K562 (cell line): ENCODE results near the gene MEA1. TPM values are rescaled to one million over a fixed set of nuclear protein-coding genes. Genes with fewer than 3 reads are reported as not detected.

Experiments
- ATAC-seq: fragments of 200-7000 bp; cut with Tn5 transposase; 3 replicates; pipeline ENCODE4 v1.9.1; 2020; ENCODE audit warnings: moderate library complexity
- Bru-seq: library from RNA; stranded (reverse); fragments of 400-500 nt; gene quantifications from one replicate; lab custom pipeline; 2021; lab: Mats Ljungman, UMichigan
- BruChase-seq, 2 experiments: library from RNA; stranded (reverse); fragments of 400-500 nt; gene quantifications; one replicate each; lab custom pipeline; 2021; lab: Mats Ljungman, UMichigan
- BruUV-seq: library from RNA; stranded (reverse); fragments of 400-500 nt; replicated peaks from 2 replicates; lab custom pipeline; 2021; lab: Mats Ljungman, UMichigan
- CTCF ChIA-PET: fragments of 300-600 bp; formaldehyde crosslinking; extraction: SDS; loops from one replicate; lab custom pipeline; 2021; ENCODE audit warnings: low intra/inter-chr PET ratio; lab: Yijun Ruan, JAX
- POLR2A ChIA-PET: fragments of 300-600, 350-650 bp; sonication (Branson Sonifier 250); formaldehyde crosslinking; extraction: SDS; loops from one replicate; lab custom pipeline; 2021; ENCODE audit warnings: antibody characterized with exemption, inconsistent platforms; lab: Yijun Ruan, JAX
- DNase-seq, 4 experiments: peaks; one replicate each; pipeline versions ENCODE4 v3.0.0 to v3.0.0-alpha.2; 2011 to 2018; ENCODE audit warnings: low spot score in 3 of 4, mixed read lengths in 3 of 4; ENCODE audit errors: extremely low read depth in 1 of 4
- FAIRE-seq: peaks from 2 replicates; lab custom pipeline; 2011; peaks lifted over from hg19 to GRCh38; lab: Jason Lieb, UNC
- H2AFZ ChIP-seq: 2 replicates; pipeline ENCODE4 v1.6.0; 2011; ENCODE audit warnings: low read depth, low read length, control low read depth, inconsistent platforms
- H3K27ac ChIP-seq: fragments of 200-600 bp; 3 replicates; pipeline ENCODE4 v1.8.0; 2011; ENCODE audit warnings: low read depth, mild to moderate bottlenecking, control low read depth, inconsistent platforms, low read length, moderate library complexity, mixed read lengths; ENCODE audit errors: extremely low read depth
- H3K27me3 ChIP-seq, 2 experiments: fragments of 300-600 bp in 1 of 2; 2 replicates in 1 of 2; 3 replicates in 1 of 2; pipeline versions ENCODE4 v1.6.0 to v1.8.0; 2011; ENCODE audit warnings: inconsistent platforms in 2 of 2, low read length in 2 of 2, mild to moderate bottlenecking in 1 of 2, mixed read lengths in 1 of 2, moderate library complexity in 1 of 2; ENCODE audit not compliant: control insufficient read depth in 2 of 2, insufficient read depth in 2 of 2
- H3K36me3 ChIP-seq: fragments of 300-600 bp; 3 replicates; pipeline ENCODE4 v1.8.0; 2011; ENCODE audit warnings: mild to moderate bottlenecking, low read length, inconsistent platforms; ENCODE audit not compliant: control insufficient read depth, insufficient read depth
- H3K4me1 ChIP-seq, 2 experiments: fragments of 200-600 bp in 1 of 2; replicated peaks in 1 of 2; 2 replicates in 1 of 2; 3 replicates in 1 of 2; pipeline versions ENCODE4 v1.5.1 to v1.8.0; 2011; ENCODE audit warnings: inconsistent platforms in 2 of 2, low read length in 2 of 2, mild to moderate bottlenecking in 1 of 2, mixed read lengths in 1 of 2, moderate library complexity in 1 of 2; ENCODE audit not compliant: control insufficient read depth in 2 of 2, insufficient read depth in 2 of 2
- H3K4me2 ChIP-seq: 2 replicates; pipeline ENCODE4 v1.6.1; 2011; ENCODE audit warnings: low read length, control low read depth, inconsistent platforms, mixed read lengths; ENCODE audit not compliant: insufficient read depth
- H3K4me3 ChIP-seq: fragments of 200-600 bp; sonication (generic), shearing (Covaris generic); 2 replicates; pipeline ENCODE4 v1.5.1; 2016; ENCODE audit warnings: control low read depth, inconsistent platforms
- H3K79me2 ChIP-seq: fragments of 200-600 bp; 3 replicates; pipeline ENCODE4 v1.8.0; 2011; ENCODE audit warnings: low read length, inconsistent platforms; ENCODE audit not compliant: control insufficient read depth, insufficient read depth
- H3K9ac ChIP-seq, 2 experiments: 2 replicates each; pipeline versions ENCODE4 v1.6.0 to v1.6.1; 2011; ENCODE audit warnings: low read depth in 2 of 2, low read length in 2 of 2, control low read depth in 1 of 2, inconsistent platforms in 1 of 2, mild to moderate bottlenecking in 1 of 2, mixed read lengths in 1 of 2; ENCODE audit not compliant: insufficient read depth in 1 of 2
- H3K9me1 ChIP-seq: one replicate; pipeline ENCODE4 v1.6.0; 2011; ENCODE audit warnings: inconsistent platforms, mild to moderate bottlenecking, low read length, moderate library complexity; ENCODE audit not compliant: control insufficient read depth, insufficient read depth
- H3K9me3 ChIP-seq: replicated peaks from 2 replicates; pipeline ENCODE4 v1.5.1; 2011; ENCODE audit warnings: low read depth, low read length, inconsistent platforms; ENCODE audit not compliant: control insufficient read depth, insufficient read depth
- H4K20me1 ChIP-seq: replicated peaks from 2 replicates; pipeline ENCODE4 v1.6.1; 2011; ENCODE audit warnings: low read length, inconsistent platforms, mixed read lengths; ENCODE audit not compliant: control insufficient read depth, insufficient read depth
- CBX1 ChIP-seq: sonication (generic); IDR thresholded peaks from 2 replicates; pipeline ENCODE4 v1.6.1; 2016; ENCODE audit warnings: antibody characterized with exemption, low read depth, mild to moderate bottlenecking
- ESRRA ChIP-seq: fragments of 450-650 bp; IDR thresholded peaks from 2 replicates; pipeline ENCODE4 v1.6.1; 2014; ENCODE audit warnings: low read depth, mild to moderate bottlenecking, moderate library complexity, borderline replicate concordance
- GABPB2 ChIP-seq: fragments of 250-450 bp; sonication (Bioruptor Pico); conservative IDR thresholded peaks from 2 replicates; pipeline ENCODE4 v1.5.1; 2021; ENCODE audit warnings: mild to moderate bottlenecking
- NCOA6 ChIP-seq: fragments of 450-650 bp; IDR thresholded peaks from 2 replicates; pipeline ENCODE4 v1.6.1; 2017; ENCODE audit warnings: mild to moderate bottlenecking
- NELFE ChIP-seq: IDR thresholded peaks from 2 replicates; pipeline ENCODE4 v1.6.1; 2011; ENCODE audit warnings: mild to moderate bottlenecking; ENCODE audit not compliant: insufficient read depth, insufficient read length
- NONO ChIP-seq, 2 experiments: fragments of 200-400 bp in 1 of 2; fragments of 450-650 bp in 1 of 2; formaldehyde crosslinking in 1 of 2; IDR thresholded peaks; 2 replicates each; pipeline ENCODE4 v1.6.1; 2017; ENCODE audit warnings: low read depth in 2 of 2, mild to moderate bottlenecking in 2 of 2, moderate library complexity in 2 of 2, low read length in 1 of 2
- POLR2H ChIP-seq: IDR thresholded peaks from 2 replicates; pipeline ENCODE4 v1.6.1; 2016; ENCODE audit warnings: missing genetic modification characterization, low read depth, mild to moderate bottlenecking, control low read depth, missing compliant biosample characterization, moderate library complexity
- RBM14 ChIP-seq: fragments of 200-400 bp; formaldehyde crosslinking; IDR thresholded peaks from 2 replicates; pipeline ENCODE4 v1.6.1; 2018; ENCODE audit warnings: low read depth, mild to moderate bottlenecking, low read length, moderate library complexity, borderline replicate concordance; ENCODE audit not compliant: insufficient read depth
- SETDB1 ChIP-seq: IDR thresholded peaks from one replicate; pipeline ENCODE4 v1.6.1; 2012; ENCODE audit warnings: low read length, control low read depth, inconsistent platforms
- SIRT6 ChIP-seq: IDR thresholded peaks from one replicate; pipeline ENCODE4 v1.6.1; 2012; ENCODE audit warnings: low read depth, mild to moderate bottlenecking, control low read depth, inconsistent platforms, low read length, moderate library complexity
- SMC3 ChIP-seq: conservative IDR thresholded peaks from 2 replicates; pipeline ENCODE4 v1.6.1; 2011; ENCODE audit warnings: low read depth, low read length, improper control_type of control experiment; ENCODE audit not compliant: insufficient read depth
- SUPT5H ChIP-seq: fragments of 450-650 bp; IDR thresholded peaks from 2 replicates; pipeline ENCODE4 v1.6.1; 2016
- ZNF384 ChIP-seq: IDR thresholded peaks from 2 replicates; pipeline ENCODE4 v1.6.1; 2012; ENCODE audit warnings: low read depth, low read length, improper control_type of control experiment
- ZNF41 ChIP-seq: fragments of 250-450 bp; sonication (Bioruptor Pico); conservative IDR thresholded peaks from 2 replicates; pipeline ENCODE4 v1.4.0; 2020; ENCODE audit warnings: mild to moderate bottlenecking
- WGBS: fragments of 100-300 bp; shearing (Covaris generic); methylation state at CpG from one replicate; pipeline ENCODE4 v1.1.6; 2016; ENCODE audit warnings: low coverage, mixed read lengths; ENCODE audit not compliant: insufficient coverage; ENCODE audit errors: missing lambda C conversion rate; 5-methylcytosine and 5-hydroxymethylcytosine counted together
- in situ Hi-C: fragments of 300-500 bp; cut with MboI; formaldehyde crosslinking; loops from 4 replicates; pipeline ENCODE4 v1.15.0; 2018; ENCODE audit warnings: inconsistent platforms, mixed read lengths
- intact Hi-C: fragments of 100-400 bp; cut with micrococcal nuclease; formaldehyde crosslinking; loops from 2 replicates; pipeline ENCODE4 v1.14.2; 2022
- long read RNA-seq, 3 experiments: library from polyadenylated mRNA in 2 of 3; library from RNA in 1 of 3; unstranded in 2 of 3; stranded (forward) in 1 of 3; transcript quantifications; one replicate each; pipeline ENCODE4 v2.0.0, GENCODE V29; 2019 to 2022
- polyA minus RNA-seq, 3 experiments: library from RNA; depleted of rRNA, polyadenylated mRNA; stranded (reverse); fragments of >200 nt; gene quantifications; 2 replicates each; pipeline ENCODE4 v1.2.3, GENCODE V29; 2011
- polyA plus RNA-seq, 8 experiments: library from polyadenylated mRNA; depleted of rRNA in 4 of 8; stranded (reverse) in 5 of 8; unstranded in 3 of 8; fragments of >200 nt; fragmentation: Nextera tagmentation in 2 of 8; fragmentation: Illumina TruSeq in 1 of 8; extraction: Ambion mirVana in 2 of 8; extraction: Trizol in 1 of 8; gene quantifications; 2 replicates each; pipeline versions ENCODE4 v1.2.1 to v1.2.3, GENCODE V29; 2011 to 2014; ENCODE audit warnings: inconsistent platforms in 1 of 8, missing spikeins in 1 of 8
- total RNA-seq, 7 experiments: library from RNA; depleted of rRNA in 6 of 7; stranded (reverse); fragments of >200 nt in 6 of 7; fragmentation: Illumina TruSeq in 2 of 7; extraction: Trizol in 2 of 7; gene quantifications; 2 replicates each; pipeline versions ENCODE4 v1.2.1 to v1.2.3, GENCODE V29; 2011 to 2021; ENCODE audit warnings: low replicate concordance in 1 of 7
- TF ChIP-seq, protein P1 (sequence below): sonication (generic); formaldehyde crosslinking; IDR thresholded peaks from 2 replicates; pipeline ENCODE4 v1.9.0; 2022; ENCODE audit warnings: mild to moderate bottlenecking, missing genetic modification reagents

Gene MEA1
- total RNA-seq (2011; cell fraction: chromatin; rRNA removed; ENCODE audit: low replicate concordance), result 15.3 and 36.8 TPM in 2 replicates
- total RNA-seq (2011; cell fraction: nucleolus; rRNA removed), result 27.6 and 32.5 TPM in 2 replicates
- 30.6 and 41.0 TPM in 2 replicates for total RNA-seq (2011; cell fraction: nucleoplasm; rRNA removed)
- 120 and 154 TPM in 2 replicates for total RNA-seq (2014; rRNA removed)
- 126 and 153 TPM in 2 replicates for total RNA-seq (2014; rRNA removed; fragmentation: Illumina TruSeq; extraction: Trizol)
- total RNA-seq (2015; rRNA removed; fragmentation: Illumina TruSeq; extraction: Trizol), result 201 and 209 TPM in 2 replicates
- total RNA-seq (2021), result 86.8 and 91.5 TPM in 2 replicates
- 119 and 138 TPM in 2 replicates for polyA plus RNA-seq (2011; rRNA removed)
- 111 and 124 TPM in 2 replicates for polyA plus RNA-seq (2011; cell fraction: cytosol; rRNA removed)
- polyA plus RNA-seq (2011; cell fraction: nucleus; rRNA removed), result 44.3 and 46.6 TPM in 2 replicates
- 119 and 152 TPM in 2 replicates for polyA plus RNA-seq (2012)
- polyA plus RNA-seq (2014; fragmentation: Illumina TruSeq; extraction: Trizol), result 156 and 199 TPM in 2 replicates
- 100 to 1,000 TPM; 152 to 210 TPM for polyA plus RNA-seq (2014; fragmentation: Nextera tagmentation; extraction: Ambion mirVana)
- 141 and 143 TPM in 2 replicates for polyA plus RNA-seq (2014; rRNA removed)
- 75.7 and 85.3 TPM in 2 replicates for polyA minus RNA-seq (2011; rRNA and poly(A)+ RNA removed)
- 24.2 and 36.6 TPM in 2 replicates for polyA minus RNA-seq (2011; cell fraction: cytosol; rRNA and poly(A)+ RNA removed)
- polyA minus RNA-seq (2011; cell fraction: nucleus; rRNA and poly(A)+ RNA removed), result 12.1 and 21.3 TPM in 2 replicates
- percentile 81 among the genes with signal in this experiment for Bru-seq, nascent RNA
- percentile 73 among the genes with signal in this experiment for BruChase-seq, experiment 1, labeled RNA remaining after a 2-hour chase
- BruChase-seq, experiment 2, labeled RNA remaining after a 6-hour chase, result percentile 70 among the genes with signal in this experiment
- long read RNA-seq, experiment 1, transcript MEA1-204 (4 exons, 1,004 nt), result major isoform, 135 of 184 reads
- long read RNA-seq, experiment 1, transcript MEA1-201 (4 exons, 1,089 nt), result minor isoform, 13 of 184 reads
- long read RNA-seq, experiment 1, transcript MEA1-202 (3 exons, 2,152 nt), result minor isoform, 30 of 184 reads
- long read RNA-seq, experiment 1, partial matches to known transcripts, result 2 of 184 reads
- long read RNA-seq, experiment 1, other reads (novel, unspliced or antisense), result 4 of 184 reads
- long read RNA-seq, experiment 2, transcript MEA1-201 (4 exons, 1,089 nt), result minor isoform, 22 of 185 reads
- long read RNA-seq, experiment 2, transcript MEA1-202 (3 exons, 2,152 nt), result major isoform, 122 of 185 reads
- long read RNA-seq, experiment 2, transcript MEA1-204 (4 exons, 1,004 nt), result minor isoform, 32 of 185 reads
- long read RNA-seq, experiment 2, partial matches to known transcripts, result 6 of 185 reads
- long read RNA-seq, experiment 2, other reads (novel, unspliced or antisense), result 3 of 185 reads
- long read RNA-seq, experiment 3, transcript MEA1-204 (4 exons, 1,004 nt), result major isoform, 86 of 147 reads
- long read RNA-seq, experiment 3, transcript MEA1-202 (3 exons, 2,152 nt), result minor isoform, 50 of 147 reads
- long read RNA-seq, experiment 3, transcript MEA1-201 (4 exons, 1,089 nt), result minor isoform, 10 of 147 reads
- long read RNA-seq, experiment 3, partial matches to known transcripts, result 1 of 147 reads
- long read RNA-seq, experiment 3, other reads (novel, unspliced or antisense), result 0 of 147 reads

GRCh38 chr6:43013843-43014433, at the start of gene MEA1, which contains the start of gene KLHDC3:
Gene MEA1 (minus strand): TSS chr6:43013946. CDS start chr6:43013813, 133 bp downstream.
Gene KLHDC3 (plus strand): TSS chr6:43014249. CDS start chr6:43017193, 2,944 bp downstream.
- under 1% methylated on average over 51 of the region's 51 CpGs for WGBS
- POLR2A ChIA-PET, result interaction anchor here (0.6 to 3.9 kb wide), 27 partner anchors 10 to 1098 kb away, joined by 3 to 23 read pairs (median 4); partner anchors contain the start of genes CUL7, KLC4, MRPL2 and PEX6
- TF ChIP-seq SETDB1 (peak; percentile 60), ZNF41 (no peak), NONO (IDR thresholded peaks at IDR 0.05; ENCODE audit: low read depth in 2 of 2, low read length in 1 of 2) (no peak), GABPB2 (no peak), NCOA6 (no peak), ESRRA (peak; percentile 38; the same call in 1 of the 2 replicates), SMC3 (no peak), POLR2H (tag) (peak; percentile 88), RBM14 (no peak), ZNF384 (no peak), NELFE (no peak), SIRT6 (no peak), SUPT5H (peak; percentile 73), CBX1 (no peak; the same call in 1 of the 2 replicates)
- TF ChIP-seq, protein P1, sequence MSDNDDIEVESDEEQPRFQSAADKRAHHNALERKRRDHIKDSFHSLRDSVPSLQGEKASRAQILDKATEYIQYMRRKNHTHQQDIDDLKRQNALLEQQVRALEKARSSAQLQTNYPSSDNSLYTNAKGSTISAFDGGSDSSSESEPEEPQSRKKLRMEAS (CRISPR knock-in tag), result peak; percentile 99

More at GRCh38 chr6:43013843-43014433, at the start of gene MEA1, which contains the start of gene KLHDC3:
- peak within 1 kb of the TSS; percentile 82 for H2AFZ ChIP-seq
- H3K4me1 ChIP-seq, result peaks cover 34 to 41% of the 10 kb centered on the region in 2 experiments; a peak in 4 of 5 replicates
- H3K9ac ChIP-seq, result peak within 1 kb of the TSS; percentile 89 to 92
- H3K79me2 ChIP-seq, result peaks cover 49% of the 10 kb centered on the region
- no peaks in the 10 kb centered on the region for H3K27me3 ChIP-seq
- H3K36me3 ChIP-seq, result peaks cover 70% of the 10 kb centered on the region
- intact Hi-C loops (loop anchor here (1.0 to 2.0 kb wide), 3 partner anchors 35 to 85 kb away; partner anchors contain the start of genes CNPY3, KLC4, MRPL2 and PEX6), in situ Hi-C loops (no loop called here)
- no peaks in the 10 kb centered on the region for H3K9me1 ChIP-seq
- H3K4me2 ChIP-seq, result peak within 1 kb of the TSS; percentile 100
- peak within 1 kb of the TSS; percentile 79 for H3K4me3 ChIP-seq
- H3K27ac ChIP-seq, result peak within 1 kb of the TSS; percentile 81
- no TSS peak for BruUV-seq
- H4K20me1 ChIP-seq, result peaks cover 4% of the 10 kb centered on the region; the same call in 1 of the 2 replicates
- CTCF ChIA-PET, result no interaction called here
- no peaks in the 10 kb centered on the region for H3K9me3 ChIP-seq
- FAIRE-seq, result peak; percentile 100
- ATAC-seq, result peak; percentile 95
- DNase-seq, result peak; percentile 97 to 100 (median 98)
